HG02642 (cell line): Measurements from ENCODE around the gene PDE9A.

ENCODE experiments used
- ATAC-seq: cut with Tn5 transposase; IDR thresholded peaks from one replicate; pipeline ENCODE4 v1.9.1; 2021; ENCODE audit warnings: mild to moderate bottlenecking; ENCODE audit not compliant: unreplicated experiment, poor library complexity

The PDE9A gene

GRCh38 chr21:42640486-42640885 lies 12.9 kb upstream of the PDE9A start:
- ATAC-seq: no peak

DNA sequence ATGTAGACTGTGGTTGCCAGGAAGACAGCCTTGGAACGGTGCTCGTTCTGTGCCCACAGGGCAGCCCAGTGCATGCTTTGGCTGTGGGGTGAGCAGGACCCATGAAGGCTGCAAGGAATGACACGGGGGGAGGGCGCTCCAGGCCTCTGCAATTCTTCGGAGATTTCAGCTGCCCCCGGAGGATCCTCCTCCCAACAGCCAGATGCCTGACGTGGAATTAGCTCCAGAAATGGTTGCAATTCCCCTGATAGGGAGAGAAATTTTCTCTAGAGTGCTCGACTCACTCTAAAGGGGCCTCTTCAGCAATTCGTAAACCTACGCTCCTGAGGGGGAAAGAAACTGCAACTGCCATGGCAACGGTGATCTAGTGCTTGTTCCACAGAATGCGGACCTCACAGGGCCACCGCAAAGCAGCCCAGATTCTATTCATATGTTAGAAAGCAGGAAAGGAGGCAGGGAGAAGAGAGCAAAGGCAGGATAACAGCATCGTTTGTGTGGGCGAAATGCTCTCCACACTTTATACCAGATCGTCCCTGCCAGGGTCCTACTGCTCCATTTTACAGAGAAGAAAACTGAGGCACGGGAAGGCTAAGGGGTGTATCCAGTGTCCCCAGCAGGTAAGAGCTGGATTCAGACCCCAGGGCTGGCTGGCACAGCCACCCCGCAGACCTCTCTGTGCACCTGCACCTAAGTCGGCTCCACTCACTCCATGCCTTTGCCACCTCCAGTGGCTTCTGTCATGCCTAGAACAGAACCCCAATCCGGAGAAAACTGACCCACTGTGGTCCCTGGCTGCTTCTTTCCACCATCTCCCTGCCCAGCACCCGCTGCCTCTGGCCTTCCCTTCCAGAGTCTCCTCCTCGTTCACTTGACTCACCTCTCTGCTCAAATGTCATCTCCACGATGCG lies 11.9 kb upstream of the PDE9A start:
- no peak for ATAC-seq

GRCh38 chr21:42642219-42642745 lies 11.1 kb upstream of the PDE9A start:
- no peak for ATAC-seq

GRCh38 chr21:42644223-42645208 lies 8.9 kb upstream of the PDE9A start:
- ATAC-seq: no peak

DNA sequence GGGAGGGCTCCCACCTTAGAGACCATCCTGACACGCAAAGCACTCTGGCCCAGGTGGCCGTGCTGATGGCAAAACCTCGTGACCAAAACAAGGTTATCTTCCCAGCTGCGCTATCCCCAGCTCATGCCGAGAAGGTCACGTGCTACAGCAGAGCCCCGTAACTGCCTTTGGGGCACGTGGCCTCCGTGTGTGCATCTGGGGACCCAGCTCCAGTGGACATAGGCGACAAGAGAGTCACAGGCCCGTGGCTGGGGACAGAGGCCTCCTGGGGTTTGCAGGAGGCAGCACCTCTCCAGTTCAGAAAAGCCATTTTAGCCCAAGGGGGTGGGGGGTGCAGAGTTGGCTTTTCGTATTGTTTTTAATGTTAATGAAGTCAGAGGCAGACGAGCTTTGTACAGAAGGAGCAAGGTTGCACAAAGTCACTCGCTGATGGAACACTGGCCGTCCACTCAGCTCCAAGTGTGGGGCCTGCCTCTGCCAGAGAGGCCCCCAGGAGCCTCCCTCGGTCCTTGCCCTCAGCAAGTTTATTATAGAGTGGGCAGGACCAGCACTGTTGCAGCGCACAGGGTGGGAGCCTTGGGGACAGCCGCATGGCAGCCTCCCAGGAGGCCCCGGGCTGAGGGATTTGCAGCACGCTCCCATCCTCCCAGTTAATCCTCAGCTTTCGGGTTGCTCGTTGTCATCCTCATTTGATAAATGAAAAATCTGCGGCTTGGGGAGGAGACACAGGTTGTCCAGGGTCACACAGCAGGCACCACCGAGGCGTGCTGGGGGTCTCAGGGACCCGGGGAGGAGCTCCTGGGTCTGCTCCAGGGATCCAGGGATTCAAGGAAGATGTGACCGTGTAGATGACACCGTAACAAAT lies 8.0 kb upstream of the PDE9A start:
- ATAC-seq: no peak

- no peak for ATAC-seq
Observed at GRCh38 chr21:42646076-42646825, 7.2 kb upstream of the PDE9A start.

- no peak for ATAC-seq
Observed at GRCh38 chr21:42646836-42647235, 6.6 kb upstream of the PDE9A start.

DNA sequence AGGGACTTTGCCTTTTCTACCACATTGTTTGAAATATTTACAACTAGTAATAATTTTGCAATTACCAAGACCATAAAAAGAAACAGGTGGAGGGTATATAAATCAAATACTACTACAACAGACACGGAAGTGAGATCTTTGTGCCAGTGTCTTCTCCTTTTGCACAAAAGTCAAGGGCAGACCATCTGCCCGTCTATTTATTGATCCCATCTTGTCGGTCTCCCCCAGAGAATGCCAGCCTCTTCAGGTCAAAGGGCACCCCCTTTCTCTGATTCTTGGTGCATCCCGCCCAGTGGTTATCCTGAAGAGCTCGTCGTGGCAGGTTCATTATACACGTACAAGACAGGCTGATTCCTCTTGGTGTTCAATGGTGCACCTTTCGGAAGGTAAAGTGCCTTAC lies 4.8 kb upstream of the PDE9A start:
- no peak for ATAC-seq

DNA sequence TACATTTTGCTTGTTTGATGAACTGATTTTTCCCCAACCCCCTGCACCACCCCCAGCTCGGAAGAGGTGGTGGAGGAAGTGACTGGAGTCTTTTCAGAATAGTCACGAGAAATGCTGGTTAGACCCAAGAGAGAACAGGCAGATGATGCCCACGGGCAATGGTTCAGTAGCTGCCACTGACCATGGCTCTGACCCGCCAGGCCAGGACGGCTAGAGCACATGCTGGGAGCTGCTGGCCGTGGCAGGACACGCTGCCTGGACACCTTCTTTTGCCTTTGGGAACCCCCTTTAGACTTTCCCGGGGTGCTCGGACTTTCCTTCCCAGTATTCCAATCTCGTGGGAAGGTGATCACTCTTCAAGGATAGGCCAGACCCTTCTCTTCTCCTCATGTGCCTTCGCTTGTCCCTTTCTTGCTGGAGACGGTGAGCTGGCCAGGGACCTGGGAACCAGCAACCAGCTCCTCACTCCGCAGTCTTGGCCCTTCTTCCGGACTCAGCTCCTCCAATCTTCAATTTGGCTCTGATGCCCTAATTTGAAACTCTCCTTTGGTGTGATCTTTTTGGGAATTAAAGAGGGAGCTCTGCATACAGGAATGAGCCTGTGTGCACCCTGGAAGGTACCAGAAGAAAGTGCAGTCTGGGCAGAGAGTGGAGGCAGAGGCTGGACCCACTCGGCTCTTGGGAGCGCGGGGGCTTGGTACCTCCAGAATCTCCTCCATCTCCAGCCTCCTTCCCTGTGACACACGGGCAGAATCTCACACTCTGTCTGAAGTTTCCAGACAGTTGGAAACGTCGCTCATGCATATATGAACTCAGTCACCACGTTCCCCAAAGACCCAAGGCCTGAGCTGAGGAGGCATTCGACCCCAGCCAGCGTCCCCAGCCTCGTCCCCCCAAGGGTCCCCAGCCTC lies 4.0 kb upstream of the PDE9A start:
- ATAC-seq: no peak

DNA sequence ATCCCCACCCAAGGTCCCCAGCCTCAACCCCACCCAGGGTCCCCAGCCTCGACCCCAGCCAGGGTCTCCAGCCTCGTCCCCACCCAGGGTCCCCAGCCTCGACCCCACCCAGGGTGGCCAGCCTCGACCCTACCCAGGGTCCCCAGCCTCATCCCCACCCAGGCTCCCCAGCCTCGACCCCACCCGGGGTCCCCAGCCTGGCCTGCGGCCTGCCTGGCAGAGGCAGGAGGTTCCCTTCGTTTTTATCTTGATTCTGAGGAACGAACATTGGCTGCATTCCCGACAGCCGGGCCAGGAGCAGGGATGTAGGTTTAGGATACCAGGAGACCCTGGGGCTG lies 3.4 kb upstream of the PDE9A start:
- ATAC-seq: no peak

DNA sequence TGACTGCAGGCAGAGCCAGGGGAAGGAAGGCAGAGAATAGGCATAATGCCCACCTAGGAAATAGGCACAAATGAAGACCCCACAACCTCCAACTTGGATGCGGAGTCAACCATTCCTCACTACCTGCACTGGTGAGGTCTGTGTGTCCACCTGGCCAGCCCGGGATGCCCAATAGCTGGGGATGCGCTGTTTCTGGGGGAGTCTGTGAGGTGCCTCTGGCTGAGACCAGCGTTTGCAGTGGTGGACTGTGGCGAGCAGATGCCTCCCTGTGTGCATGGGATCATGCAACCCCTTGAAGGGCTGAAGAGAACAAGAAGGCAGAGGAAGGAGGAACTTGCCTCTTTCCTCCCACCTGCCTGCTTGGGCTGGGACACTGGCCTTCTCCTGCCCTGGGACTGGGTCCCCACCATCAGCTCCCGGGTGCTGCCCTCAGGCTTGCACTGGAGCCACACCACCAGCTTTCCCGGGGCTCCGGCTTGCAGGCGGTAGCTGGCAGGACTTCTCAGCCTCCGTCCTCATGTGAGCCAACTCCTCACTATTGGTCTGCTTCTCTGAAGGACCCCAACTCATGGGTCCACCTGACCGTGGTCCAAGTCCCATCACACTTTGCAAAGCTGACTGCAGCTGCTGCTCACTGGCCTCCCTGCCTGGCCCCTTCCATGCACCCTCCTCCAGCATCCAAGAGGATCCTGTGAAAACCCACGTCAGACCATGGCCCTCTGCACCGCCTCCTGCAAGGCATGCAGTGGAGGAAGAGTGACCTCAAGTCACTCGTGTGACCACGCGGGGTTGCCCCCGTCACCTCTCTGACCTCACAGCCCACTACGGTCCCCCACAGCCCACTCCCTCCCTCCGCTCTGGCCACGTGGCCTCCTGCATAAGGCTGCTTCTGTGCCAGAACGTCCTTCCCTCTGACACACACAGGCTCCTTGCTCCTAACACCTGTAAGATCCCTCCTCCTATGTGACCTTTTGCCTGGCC lies 2.7 kb upstream of the PDE9A start:
- no peak for ATAC-seq

DNA sequence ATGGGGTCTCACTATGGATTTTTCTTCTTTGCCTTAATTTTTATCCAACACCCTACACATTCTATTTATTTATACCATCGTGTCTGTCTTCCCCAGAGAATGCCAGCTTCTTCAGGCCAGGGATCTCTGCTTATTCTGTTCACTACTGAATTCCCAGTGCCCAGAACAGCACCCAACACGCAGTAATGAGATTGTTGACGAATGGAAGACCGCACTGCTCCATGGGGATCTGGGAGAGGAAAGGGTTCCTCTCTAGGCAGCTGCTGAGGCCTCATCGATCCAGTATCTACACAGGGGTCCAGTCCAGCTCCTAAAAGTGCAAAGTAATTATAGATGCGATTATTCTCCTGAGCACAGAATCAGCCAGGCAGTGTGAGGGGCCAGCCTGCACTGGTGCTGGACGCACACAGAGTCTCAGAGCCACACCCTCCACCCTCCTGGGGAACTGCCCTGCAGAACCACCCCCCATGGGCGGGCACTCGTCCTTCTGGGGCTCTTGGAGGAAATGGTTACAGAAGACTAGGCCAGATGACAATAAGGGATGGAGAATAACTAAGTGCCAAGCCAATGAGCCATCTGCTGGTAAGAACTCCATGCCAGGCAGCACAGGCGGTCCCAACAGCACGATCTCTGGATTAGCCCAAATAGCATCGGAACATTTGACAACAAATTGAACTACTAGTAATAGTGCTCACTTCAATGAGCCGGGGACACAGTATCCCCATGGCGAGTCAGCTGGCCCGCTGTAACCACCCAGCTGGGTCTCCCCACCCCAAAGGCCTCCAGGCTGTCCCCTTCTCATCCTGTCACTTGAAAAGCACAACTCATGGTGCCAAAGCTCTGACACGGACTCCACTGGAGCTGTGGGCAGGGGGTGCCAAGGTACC lies 1.7 kb upstream of the PDE9A start:
- ATAC-seq: no peak

- no peak for ATAC-seq
Observed at GRCh38 chr21:42652527-42653230, 742 bp upstream of the PDE9A start.

GRCh38 chr21:42654179-42654912 lies 925 bp downstream of the PDE9A start:
- ATAC-seq: no peak
